Breast epithelium (tissue), 3 donors: ENCODE measurements around the gene SOCS2.

Experiments used
- POLR2AphosphoS5 ChIP-seq, 3 donors: sonication (generic); formaldehyde crosslinking; IDR thresholded peaks; one replicate each; pipeline ENCODE4 v1.6.1; 2017; ENCODE audit warnings: antibody characterized with exemption in 3 of 3
- TF ChIP-seq, protein P1 (sequence below), 3 donors: fragments of 450-650 bp; IDR thresholded peaks; one replicate each; pipeline ENCODE4 v1.5.1; 2016 to 2017; ENCODE audit warnings: antibody characterized with exemption in 3 of 3, mild to moderate bottlenecking in 3 of 3, moderate library complexity in 3 of 3

- TF ChIP-seq, protein P1, sequence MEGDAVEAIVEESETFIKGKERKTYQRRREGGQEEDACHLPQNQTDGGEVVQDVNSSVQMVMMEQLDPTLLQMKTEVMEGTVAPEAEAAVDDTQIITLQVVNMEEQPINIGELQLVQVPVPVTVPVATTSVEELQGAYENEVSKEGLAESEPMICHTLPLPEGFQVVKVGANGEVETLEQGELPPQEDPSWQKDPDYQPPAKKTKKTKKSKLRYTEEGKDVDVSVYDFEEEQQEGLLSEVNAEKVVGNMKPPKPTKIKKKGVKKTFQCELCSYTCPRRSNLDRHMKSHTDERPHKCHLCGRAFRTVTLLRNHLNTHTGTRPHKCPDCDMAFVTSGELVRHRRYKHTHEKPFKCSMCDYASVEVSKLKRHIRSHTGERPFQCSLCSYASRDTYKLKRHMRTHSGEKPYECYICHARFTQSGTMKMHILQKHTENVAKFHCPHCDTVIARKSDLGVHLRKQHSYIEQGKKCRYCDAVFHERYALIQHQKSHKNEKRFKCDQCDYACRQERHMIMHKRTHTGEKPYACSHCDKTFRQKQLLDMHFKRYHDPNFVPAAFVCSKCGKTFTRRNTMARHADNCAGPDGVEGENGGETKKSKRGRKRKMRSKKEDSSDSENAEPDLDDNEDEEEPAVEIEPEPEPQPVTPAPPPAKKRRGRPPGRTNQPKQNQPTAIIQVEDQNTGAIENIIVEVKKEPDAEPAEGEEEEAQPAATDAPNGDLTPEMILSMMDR (IDR thresholded peaks at IDR 0.05) = no peak
- no peak for TF ChIP-seq POLR2AphosphoS5 (IDR thresholded peaks at IDR 0.05)
Observed at GRCh38 chr12:93589081-93589480, 16.6 kb downstream of the SOCS2 start.
